Measurements from ENCODE around the gene TRPV2. TPM values are rescaled to one million over a fixed set of nuclear protein-coding genes. Genes with fewer than 3 reads are reported as not detected.

The TRPV2 gene
- total RNA-seq, 4 donors from 2014 or later = 3.2 to 12.5 (median 6.5) TPM

DNA sequence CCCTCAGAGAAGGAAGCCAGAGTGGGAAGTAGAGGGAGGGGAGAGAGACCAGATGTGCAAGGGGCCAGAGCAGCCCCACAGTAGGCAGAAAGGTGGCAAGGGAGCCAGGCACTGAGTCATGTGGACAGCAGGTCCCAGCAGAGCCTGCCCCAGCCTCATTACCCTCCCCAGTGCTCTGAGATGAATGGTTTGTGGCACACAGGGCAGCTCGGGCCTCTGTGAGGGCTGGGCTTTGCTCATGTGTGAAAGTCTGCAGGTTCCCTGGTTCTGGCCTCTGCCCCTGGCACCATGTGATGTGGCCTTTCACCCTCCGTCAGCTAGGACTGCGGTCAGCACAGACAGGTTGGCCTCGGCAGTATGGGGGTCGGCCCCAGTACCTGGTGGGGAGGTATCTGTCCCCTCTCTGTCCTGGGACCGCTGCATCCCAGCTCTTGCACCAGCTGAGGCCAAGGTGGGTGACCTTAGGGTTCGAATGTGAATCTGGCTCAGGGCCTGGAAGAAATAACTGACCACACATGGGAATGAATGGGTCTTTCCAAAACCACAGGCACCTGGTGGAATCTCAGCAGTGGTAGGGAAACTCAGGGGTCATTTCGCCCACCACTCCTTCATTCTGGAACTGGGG is 67.8 kb downstream of the TRPV2 start:
- intact Hi-C loops (cut with DNase I) = no loop called here
- Histone ChIP-seq H3K4me3 (replicated peaks in 1 of 3) (no peak overlapping the region), H3K27ac (no peak overlapping the region), H3K36me3 (no peaks in the 10 kb centered on the region), H3K9me3 (no peaks in the 10 kb centered on the region), H3K27me3 (no peaks in the 10 kb centered on the region), H3K4me1 (peaks cover 18 to 37% of the 10 kb centered on the region in 2 donors)
- no peak for DNase-seq
- 91% methylated on average over 8 of the region's 8 CpGs for WGBS, 2 donors
- TF ChIP-seq CTCF (IDR thresholded peaks at IDR 0.05) = no peak
- TF ChIP-seq POLR2A (IDR thresholded peaks at IDR 0.05) = no peak

GRCh38 chr17:16484445-16485175 is 69.2 kb downstream of the TRPV2 start:
- Histone ChIP-seq H3K36me3 (no peaks in the 10 kb centered on the region), H3K27me3 (no peaks in the 10 kb centered on the region), H3K4me1 (peaks cover 18 to 41% of the 10 kb centered on the region in 2 donors), H3K9me3 (no peaks in the 10 kb centered on the region), H3K4me3 (replicated peaks in 1 of 3) (no peak overlapping the region), H3K27ac (no peak overlapping the region)
- WGBS, 2 donors = 63 to 68% methylated on average over 19 of the region's 19 CpGs
- no peak for DNase-seq
- TF ChIP-seq POLR2A (IDR thresholded peaks at IDR 0.05) (no peak), CTCF (IDR thresholded peaks at IDR 0.05) (no peak)
- intact Hi-C loops (cut with DNase I) = no loop called here

Small RNAs within 50 kb of the gene (small RNA-seq; reads per million reads assigned to genes)
- gene SNORD49A (not detected), gene SNORD65 (not detected)

Other genes with a start within 250 kb of the TRPV2 start
- gene NCOR1, start 200.0 kb upstream of the TRPV2 start, total RNA-seq = 100 to 1,000 TPM; 141 to 206 (median 204) TPM
- 10 to 100 TPM; 48.8 to 96.0 (median 60.9) TPM for gene PIGL, start 198.4 kb upstream of the TRPV2 start, total RNA-seq
- gene CENPV, start 62.1 kb upstream of the TRPV2 start, total RNA-seq = 10 to 100 TPM in 3 of 4 donors, 1 to 10 TPM in 1; 4.3 to 16.7 (median 12.8) TPM
- gene UBB, start 34.5 kb upstream of the TRPV2 start, total RNA-seq = 1,000 to 10,000 TPM in 3 of 4 donors, 100 to 1,000 TPM in 1; 917 to 1,584 (median 1,245) TPM
- 10 to 100 TPM in 1 of 4 donors, 1 to 10 TPM in 3; 4.0 to 16.7 (median 7.8) TPM for gene LRRC75A, start 76.6 kb downstream of the TRPV2 start, total RNA-seq
- gene ZNF287, start 153.6 kb downstream of the TRPV2 start, total RNA-seq = 10 to 100 TPM in 3 of 4 donors, 1 to 10 TPM in 1; 9.6 to 17.3 (median 14.6) TPM
- gene ZNF624, start 238.3 kb downstream of the TRPV2 start, total RNA-seq = 1 to 10 TPM; 3.1 to 6.4 (median 4.9) TPM